Nephron progenitor cell (in vitro differentiated cells): Measurements from ENCODE around the gene TCP11.

Experiments used
- DNase-seq: peaks from one replicate; pipeline ENCODE4 v3.0.0; 2021
- H3K27ac Mint-ChIP-seq: 2 replicates; pipeline ENCODE4 v1.8.0; 2021; ENCODE audit warnings: mild to moderate bottlenecking, moderate library complexity, mixed read lengths
- H3K27me3 Mint-ChIP-seq: 2 replicates; pipeline ENCODE4 v1.8.0; 2021; ENCODE audit warnings: mild to moderate bottlenecking, low read depth, mixed read lengths; ENCODE audit not compliant: poor library complexity
- H3K36me3 Mint-ChIP-seq: 2 replicates; pipeline ENCODE4 v1.8.0; 2021; ENCODE audit warnings: low read depth, mixed read lengths
- H3K4me1 Mint-ChIP-seq: 2 replicates; pipeline ENCODE4 v1.8.0; 2021; ENCODE audit warnings: mixed read lengths
- H3K4me3 Mint-ChIP-seq: 2 replicates; pipeline ENCODE4 v1.8.0; 2021; ENCODE audit warnings: mild to moderate bottlenecking, moderate library complexity, mixed read lengths
- H3K9me3 Mint-ChIP-seq: 2 replicates; pipeline ENCODE4 v1.8.0; 2021; ENCODE audit warnings: mild to moderate bottlenecking, moderate library complexity, mixed read lengths
- TF ChIP-seq, protein P1 (sequence below): fragments of 200-600 bp; sonication (generic); IDR thresholded peaks from 2 replicates; pipeline ENCODE4 v1.5.0; 2021; ENCODE audit warnings: antibody characterized with exemption

The TCP11 gene

GRCh38 chr6:35158520-35158919 is 17.4 kb upstream of the TCP11 start:
- TF ChIP-seq, protein P1, sequence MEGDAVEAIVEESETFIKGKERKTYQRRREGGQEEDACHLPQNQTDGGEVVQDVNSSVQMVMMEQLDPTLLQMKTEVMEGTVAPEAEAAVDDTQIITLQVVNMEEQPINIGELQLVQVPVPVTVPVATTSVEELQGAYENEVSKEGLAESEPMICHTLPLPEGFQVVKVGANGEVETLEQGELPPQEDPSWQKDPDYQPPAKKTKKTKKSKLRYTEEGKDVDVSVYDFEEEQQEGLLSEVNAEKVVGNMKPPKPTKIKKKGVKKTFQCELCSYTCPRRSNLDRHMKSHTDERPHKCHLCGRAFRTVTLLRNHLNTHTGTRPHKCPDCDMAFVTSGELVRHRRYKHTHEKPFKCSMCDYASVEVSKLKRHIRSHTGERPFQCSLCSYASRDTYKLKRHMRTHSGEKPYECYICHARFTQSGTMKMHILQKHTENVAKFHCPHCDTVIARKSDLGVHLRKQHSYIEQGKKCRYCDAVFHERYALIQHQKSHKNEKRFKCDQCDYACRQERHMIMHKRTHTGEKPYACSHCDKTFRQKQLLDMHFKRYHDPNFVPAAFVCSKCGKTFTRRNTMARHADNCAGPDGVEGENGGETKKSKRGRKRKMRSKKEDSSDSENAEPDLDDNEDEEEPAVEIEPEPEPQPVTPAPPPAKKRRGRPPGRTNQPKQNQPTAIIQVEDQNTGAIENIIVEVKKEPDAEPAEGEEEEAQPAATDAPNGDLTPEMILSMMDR = no peak
- H3K4me3 Mint-ChIP-seq = no peak overlapping the region

DNA sequence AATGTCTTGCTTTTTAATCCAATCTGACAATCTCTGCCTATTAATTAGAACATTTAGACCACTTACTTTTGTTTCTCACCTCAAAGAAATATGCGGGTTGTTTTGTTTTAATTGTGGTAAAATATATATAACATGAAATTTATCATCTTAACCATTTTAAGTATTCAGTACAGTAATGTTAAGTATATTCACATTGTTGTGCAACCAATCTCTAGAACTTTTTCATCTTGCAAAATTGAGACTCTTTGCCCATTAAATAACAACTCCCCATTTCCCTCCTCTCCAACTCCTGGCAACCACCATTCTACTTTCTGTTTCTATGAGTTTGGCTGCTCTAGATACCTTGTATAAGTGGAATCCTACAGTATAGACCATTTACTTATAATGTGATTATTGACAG is 13.8 kb upstream of the TCP11 start:
- peaks cover 2% of the 10 kb centered on the region for H3K27me3 Mint-ChIP-seq
- H3K36me3 Mint-ChIP-seq = no peaks in the 10 kb centered on the region
- peaks cover 5% of the 10 kb centered on the region for H3K4me1 Mint-ChIP-seq
- no peak overlapping the region for H3K27ac Mint-ChIP-seq
- TF ChIP-seq, protein P1 = no peak
- H3K4me3 Mint-ChIP-seq = no peak overlapping the region
- no peak for DNase-seq
- H3K9me3 Mint-ChIP-seq = no peaks in the 10 kb centered on the region

More at GRCh38 chr6:35158520-35158919, 17.4 kb upstream of the TCP11 start:
- Mint-ChIP-seq H3K4me1 (peaks cover 40% of the 10 kb centered on the region), H3K27ac (no peak overlapping the region), H3K27me3 (peaks cover 2% of the 10 kb centered on the region), H3K36me3 (no peaks in the 10 kb centered on the region), H3K9me3 (no peaks in the 10 kb centered on the region)
- DNase-seq = no peak

DNA sequence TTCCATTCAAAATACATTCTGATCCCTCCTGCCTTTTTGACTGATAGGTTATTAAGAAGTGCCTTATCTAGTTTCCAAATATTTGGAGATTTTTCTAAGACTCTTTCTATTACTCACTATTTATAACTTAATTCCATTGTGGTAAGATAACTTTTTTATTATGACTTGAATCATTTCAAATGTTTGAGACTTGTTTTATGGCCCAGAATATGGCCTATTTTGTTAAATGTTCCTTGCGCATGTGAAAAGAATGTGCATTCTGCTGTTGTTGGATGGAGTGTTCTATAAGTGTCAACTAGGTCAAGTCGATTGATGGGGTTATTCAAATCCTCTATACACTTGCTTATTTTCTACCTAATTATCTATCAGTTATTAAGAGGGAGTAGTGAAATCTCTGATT is 13.1 kb upstream of the TCP11 start:
- TF ChIP-seq, protein P1 = no peak
- no peak for DNase-seq
- H3K4me3 Mint-ChIP-seq = no peak overlapping the region
- no peak overlapping the region for H3K27ac Mint-ChIP-seq
- H3K4me1 Mint-ChIP-seq = no peaks in the 10 kb centered on the region
- H3K36me3 Mint-ChIP-seq = no peaks in the 10 kb centered on the region
- H3K27me3 Mint-ChIP-seq = peaks cover 2% of the 10 kb centered on the region
- H3K9me3 Mint-ChIP-seq = no peaks in the 10 kb centered on the region

- DNase-seq = no peak
- Mint-ChIP-seq H3K4me1 (peaks cover 17% of the 10 kb centered on the region), H3K27ac (no peak overlapping the region), H3K4me3 (no peak overlapping the region), H3K27me3 (peaks cover 5% of the 10 kb centered on the region), H3K9me3 (no peaks in the 10 kb centered on the region), H3K36me3 (no peaks in the 10 kb centered on the region)
- TF ChIP-seq, protein P1 = no peak
Measured at GRCh38 chr6:35152067-35152707, 11.0 kb upstream of the TCP11 start.

GRCh38 chr6:35151466-35151865 is 10.3 kb upstream of the TCP11 start:
- Mint-ChIP-seq H3K36me3 (no peaks in the 10 kb centered on the region), H3K9me3 (no peaks in the 10 kb centered on the region), H3K27me3 (peaks cover 5% of the 10 kb centered on the region), H3K4me3 (no peak overlapping the region), H3K4me1 (peaks cover 24% of the 10 kb centered on the region), H3K27ac (no peak overlapping the region)
- no peak for DNase-seq
- TF ChIP-seq, protein P1 = no peak

DNA sequence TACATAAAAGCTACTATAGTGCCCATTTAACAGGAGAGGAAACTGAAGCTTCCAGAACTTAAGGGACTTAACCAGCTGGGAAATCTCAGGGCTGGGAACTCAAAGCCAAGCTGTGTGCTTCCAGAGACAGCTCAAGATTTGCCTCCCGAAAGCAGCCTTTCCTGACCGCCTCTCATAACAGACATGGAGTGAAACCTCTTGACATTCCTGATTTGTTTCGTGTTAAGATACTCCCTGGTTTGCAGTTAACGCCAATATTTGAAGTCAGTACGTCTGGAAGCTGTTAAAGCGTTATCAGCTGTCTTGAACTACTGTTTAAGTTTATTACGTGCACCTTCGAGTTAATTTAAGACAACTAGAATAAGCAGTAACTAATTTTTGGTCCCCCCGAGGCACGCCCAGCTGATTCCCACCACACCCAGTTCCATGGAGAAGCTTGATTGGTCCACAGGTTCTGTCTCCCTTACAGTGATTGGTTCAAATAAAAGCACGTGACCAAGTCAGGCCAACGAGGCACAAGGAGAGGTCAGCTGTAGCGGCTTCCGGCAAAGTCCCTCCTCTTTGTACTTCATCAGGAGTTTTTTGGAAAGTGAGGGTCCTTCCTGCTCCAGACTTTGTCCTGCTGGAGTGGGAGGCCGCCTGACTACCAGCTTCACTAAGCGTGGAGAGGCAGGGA is 8.9 kb upstream of the TCP11 start:
- H3K27me3 Mint-ChIP-seq = peaks cover 3% of the 10 kb centered on the region
- H3K4me3 Mint-ChIP-seq = no peak overlapping the region
- H3K27ac Mint-ChIP-seq = no peak overlapping the region
- H3K9me3 Mint-ChIP-seq = no peaks in the 10 kb centered on the region
- DNase-seq = no peak
- H3K36me3 Mint-ChIP-seq = no peaks in the 10 kb centered on the region
- H3K4me1 Mint-ChIP-seq = peaks cover 38% of the 10 kb centered on the region
- TF ChIP-seq, protein P1 = no peak
